Neural cell (in vitro differentiated cells): ENCODE data around the gene TCF4. TPM values are rescaled to one million over a fixed set of nuclear protein-coding genes. Genes with fewer than 3 reads are reported as not detected.

Experiments
- H2AFZ ChIP-seq: fragments of 200-600, 300-800 bp; sonication (generic), shearing (Covaris generic); 2 replicates; pipeline ENCODE4 v1.6.0; 2014; ENCODE audit warnings: low read depth, mild to moderate bottlenecking, antibody characterized with exemption, low read length, moderate library complexity
- H3F3A ChIP-seq: fragments of 200-600 bp; shearing (Covaris generic); 2 replicates; pipeline ENCODE4 v1.6.1; 2016; ENCODE audit warnings: mild to moderate bottlenecking, moderate library complexity, mixed read lengths, antibody characterized with exemption, low read length; ENCODE audit not compliant: insufficient read depth, poor library complexity, severe bottlenecking
- H3K27ac ChIP-seq: fragments of 200-600, 300-800 bp; sonication (generic), shearing (Covaris generic); 2 replicates; pipeline ENCODE4 v1.5.1; 2014; ENCODE audit warnings: mild to moderate bottlenecking, low read length, moderate library complexity
- H3K27me3 ChIP-seq: fragments of 300-800, 200-600 bp; sonication (generic), shearing (Covaris generic); 2 replicates; pipeline ENCODE4 v1.6.0; 2014; ENCODE audit warnings: mild to moderate bottlenecking, low read depth, low read length, moderate library complexity; ENCODE audit not compliant: insufficient read depth
- H3K36me3 ChIP-seq: fragments of 300-800, 200-600 bp; sonication (generic), shearing (Covaris generic); 2 replicates; pipeline ENCODE4 v1.5.1; 2014; ENCODE audit warnings: mild to moderate bottlenecking, antibody characterized with exemption, low read length, moderate library complexity; ENCODE audit not compliant: insufficient read depth
- H3K4me2 ChIP-seq: fragments of 300-800, 200-600 bp; sonication (generic), shearing (Covaris generic); 2 replicates; pipeline ENCODE4 v1.6.0; 2014; ENCODE audit warnings: mild to moderate bottlenecking, low read length
- H3K4me3 ChIP-seq: fragments of 300-800, 200-600 bp; sonication (generic), shearing (Covaris generic); 2 replicates; pipeline ENCODE4 v1.5.1; 2014; ENCODE audit warnings: mild to moderate bottlenecking, low read length, moderate library complexity
- H3K79me2 ChIP-seq: fragments of 200-600 bp; shearing (Covaris generic); replicated peaks from 2 replicates; pipeline ENCODE4 v1.6.0; 2014; ENCODE audit warnings: mild to moderate bottlenecking, low read length, moderate library complexity; ENCODE audit not compliant: insufficient read depth
- H3K9ac ChIP-seq: fragments of 300-800, 200-600 bp; sonication (generic), shearing (Covaris generic); 2 replicates; pipeline ENCODE4 v1.6.1; 2016; ENCODE audit warnings: mild to moderate bottlenecking, low read length, mixed read lengths
- H3K9me2 ChIP-seq: fragments of 200-600 bp; shearing (Covaris generic); 2 replicates; pipeline ENCODE4 v1.6.1; 2016; ENCODE audit warnings: mild to moderate bottlenecking, low read length, mixed read lengths; ENCODE audit not compliant: insufficient read depth
- H3K9me3 ChIP-seq: fragments of 200-600, 300-800 bp; sonication (generic), shearing (Covaris generic); 2 replicates; pipeline ENCODE4 v1.6.1; 2016; ENCODE audit warnings: mild to moderate bottlenecking, mixed run types, low read length, moderate library complexity, mixed read lengths
- H4K20me1 ChIP-seq: fragments of 200-600 bp; shearing (Covaris generic); 2 replicates; pipeline ENCODE4 v1.6.1; 2016; ENCODE audit warnings: mild to moderate bottlenecking, mixed run types; ENCODE audit not compliant: insufficient read depth
- CTCF ChIP-seq: fragments of 450-650 bp; IDR thresholded peaks from 2 replicates; pipeline ENCODE4 v1.5.1; 2014; ENCODE audit warnings: antibody characterized with exemption, mild to moderate bottlenecking, moderate library complexity; ENCODE audit not compliant: poor library complexity, severe bottlenecking
- EP300 ChIP-seq: fragments of 450-650 bp; conservative IDR thresholded peaks from 2 replicates; pipeline ENCODE4 v1.6.1; 2014; ENCODE audit warnings: antibody characterized with exemption, mild to moderate bottlenecking, moderate library complexity; ENCODE audit not compliant: poor library complexity, severe bottlenecking
- EZH2 ChIP-seq: fragments of 200-600, 300-800 bp; shearing (Covaris generic), sonication (generic); IDR thresholded peaks from 2 replicates; pipeline ENCODE4 v1.6.1; 2014; ENCODE audit warnings: antibody characterized with exemption, low read length, borderline replicate concordance, mild to moderate bottlenecking; ENCODE audit not compliant: insufficient read depth, poor library complexity, severe bottlenecking
- MXI1 ChIP-seq: fragments of 450-650 bp; conservative IDR thresholded peaks from 2 replicates; pipeline ENCODE4 v1.6.1; 2014; ENCODE audit warnings: antibody characterized with exemption, mild to moderate bottlenecking; ENCODE audit not compliant: poor library complexity, severe bottlenecking
- POLR2AphosphoS5 ChIP-seq: IDR thresholded peaks from 2 replicates; pipeline ENCODE4 v1.6.1; 2012
- RAD21 ChIP-seq: fragments of 450-650 bp; conservative IDR thresholded peaks from 2 replicates; pipeline ENCODE4 v1.6.1; 2014; ENCODE audit warnings: antibody characterized with exemption, mild to moderate bottlenecking, moderate library complexity
- SMC3 ChIP-seq: fragments of 450-650 bp; conservative IDR thresholded peaks from 2 replicates; pipeline ENCODE4 v1.6.1; 2014; ENCODE audit warnings: antibody characterized with exemption, mild to moderate bottlenecking, moderate library complexity; ENCODE audit not compliant: poor library complexity
- TAF1 ChIP-seq: IDR thresholded peaks from 2 replicates; pipeline ENCODE4 v1.6.1; 2012; ENCODE audit warnings: low read depth
- polyA plus RNA-seq: library from polyadenylated mRNA; depleted of rRNA; stranded (reverse); fragments of >200 nt; gene quantifications from 2 replicates; pipeline ENCODE4 v1.2.3, GENCODE V29; 2014
- TF ChIP-seq, protein P1 (sequence below): IDR thresholded peaks from 2 replicates; pipeline ENCODE4 v1.6.1; 2012; ENCODE audit warnings: borderline replicate concordance

TCF4 gene
- polyA plus RNA-seq, 1 donor from 2014 or later: 7.0 TPM

DNA sequence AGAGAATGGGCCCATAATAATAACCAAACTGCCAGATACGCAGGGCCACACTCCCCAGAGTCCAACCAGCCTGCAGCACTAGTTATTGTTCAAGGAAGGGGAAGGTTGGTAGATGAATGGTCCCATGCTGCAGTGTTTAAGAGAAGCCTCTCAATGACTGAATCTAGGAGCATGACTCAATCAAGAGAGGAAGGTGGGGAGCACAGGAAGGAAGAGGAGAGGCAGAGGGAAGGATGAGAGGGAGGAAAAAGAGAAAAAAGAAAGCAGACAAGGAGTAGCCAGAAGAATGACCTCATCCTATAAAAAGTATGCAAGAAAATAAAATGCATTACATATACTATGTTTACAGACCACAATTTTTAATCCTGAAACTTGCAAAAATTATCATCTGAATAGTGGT is 174.5 kb downstream of the TCF4 start:
- H3K4me2 ChIP-seq: no peak overlapping the region
- TF ChIP-seq POLR2AphosphoS5: no peak
- no peak for TF ChIP-seq EZH2
- no peak for TF ChIP-seq RAD21
- TF ChIP-seq, protein P1, sequence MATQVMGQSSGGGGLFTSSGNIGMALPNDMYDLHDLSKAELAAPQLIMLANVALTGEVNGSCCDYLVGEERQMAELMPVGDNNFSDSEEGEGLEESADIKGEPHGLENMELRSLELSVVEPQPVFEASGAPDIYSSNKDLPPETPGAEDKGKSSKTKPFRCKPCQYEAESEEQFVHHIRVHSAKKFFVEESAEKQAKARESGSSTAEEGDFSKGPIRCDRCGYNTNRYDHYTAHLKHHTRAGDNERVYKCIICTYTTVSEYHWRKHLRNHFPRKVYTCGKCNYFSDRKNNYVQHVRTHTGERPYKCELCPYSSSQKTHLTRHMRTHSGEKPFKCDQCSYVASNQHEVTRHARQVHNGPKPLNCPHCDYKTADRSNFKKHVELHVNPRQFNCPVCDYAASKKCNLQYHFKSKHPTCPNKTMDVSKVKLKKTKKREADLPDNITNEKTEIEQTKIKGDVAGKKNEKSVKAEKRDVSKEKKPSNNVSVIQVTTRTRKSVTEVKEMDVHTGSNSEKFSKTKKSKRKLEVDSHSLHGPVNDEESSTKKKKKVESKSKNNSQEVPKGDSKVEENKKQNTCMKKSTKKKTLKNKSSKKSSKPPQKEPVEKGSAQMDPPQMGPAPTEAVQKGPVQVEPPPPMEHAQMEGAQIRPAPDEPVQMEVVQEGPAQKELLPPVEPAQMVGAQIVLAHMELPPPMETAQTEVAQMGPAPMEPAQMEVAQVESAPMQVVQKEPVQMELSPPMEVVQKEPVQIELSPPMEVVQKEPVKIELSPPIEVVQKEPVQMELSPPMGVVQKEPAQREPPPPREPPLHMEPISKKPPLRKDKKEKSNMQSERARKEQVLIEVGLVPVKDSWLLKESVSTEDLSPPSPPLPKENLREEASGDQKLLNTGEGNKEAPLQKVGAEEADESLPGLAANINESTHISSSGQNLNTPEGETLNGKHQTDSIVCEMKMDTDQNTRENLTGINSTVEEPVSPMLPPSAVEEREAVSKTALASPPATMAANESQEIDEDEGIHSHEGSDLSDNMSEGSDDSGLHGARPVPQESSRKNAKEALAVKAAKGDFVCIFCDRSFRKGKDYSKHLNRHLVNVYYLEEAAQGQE: no peak
- TF ChIP-seq TAF1: no peak
- TF ChIP-seq CTCF: no peak
- no peak for TF ChIP-seq SMC3
- no peak for TF ChIP-seq EP300
- no peak for TF ChIP-seq MXI1
- no peaks in the 10 kb centered on the region for H3K36me3 ChIP-seq
- peaks cover 38% of the 10 kb centered on the region for H3K79me2 ChIP-seq
- no peaks in the 10 kb centered on the region for H3F3A ChIP-seq
- no peak overlapping the region for H2AFZ ChIP-seq
- no peaks in the 10 kb centered on the region for H4K20me1 ChIP-seq
- H3K9me3 ChIP-seq: no peaks in the 10 kb centered on the region
- no peak overlapping the region for H3K27ac ChIP-seq
- no peaks in the 10 kb centered on the region for H3K27me3 ChIP-seq
- no peak overlapping the region for H3K4me3 ChIP-seq
- H3K9me2 ChIP-seq: no peaks in the 10 kb centered on the region
- H3K9ac ChIP-seq: no peak overlapping the region

DNA sequence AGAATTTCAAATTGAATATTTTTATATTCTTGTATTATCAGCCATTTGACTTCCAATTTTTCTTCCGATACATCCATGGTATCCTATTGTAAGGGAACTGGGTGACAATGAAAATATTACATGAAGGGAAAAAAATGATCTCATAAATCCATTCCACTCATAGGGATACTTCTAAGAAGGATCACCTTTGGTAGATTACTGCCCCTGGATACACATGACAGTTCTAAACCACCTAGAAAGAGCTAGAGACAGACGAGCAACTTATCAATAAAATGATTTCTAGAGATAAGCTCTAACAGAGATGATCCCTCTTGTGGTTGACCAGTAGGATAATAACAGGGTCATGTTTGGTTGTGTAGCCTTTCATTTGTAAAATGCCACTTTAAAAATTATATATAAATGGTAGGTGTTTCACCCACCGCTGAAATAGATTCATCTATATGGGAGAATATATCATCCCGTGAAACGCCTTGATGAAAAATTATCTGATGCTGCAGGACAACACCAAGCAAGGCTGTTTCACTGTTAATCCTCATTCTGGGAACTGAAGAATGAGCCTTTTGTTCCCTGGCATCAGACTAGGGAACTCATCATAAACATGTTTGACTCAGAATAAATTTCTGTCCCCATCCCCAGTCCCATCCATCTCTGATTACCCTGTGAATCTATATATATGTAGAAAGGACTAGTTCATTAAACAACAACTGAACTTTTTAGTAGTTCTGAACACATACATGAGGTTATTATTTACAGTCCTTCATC is 180.0 kb downstream of the TCF4 start:
- Histone ChIP-seq H3K9ac (no peak overlapping the region), H4K20me1 (no peaks in the 10 kb centered on the region), H3K9me2 (no peaks in the 10 kb centered on the region), H3K4me2 (no peak overlapping the region), H3K79me2 (peaks cover 12% of the 10 kb centered on the region), H3K27me3 (no peaks in the 10 kb centered on the region), H3K27ac (no peak overlapping the region), H3K9me3 (no peaks in the 10 kb centered on the region), H3F3A (no peaks in the 10 kb centered on the region), H2AFZ (no peak overlapping the region), H3K36me3 (no peaks in the 10 kb centered on the region), H3K4me3 (no peak overlapping the region)
- TF ChIP-seq EZH2: no peak
- TF ChIP-seq CTCF: no peak
- no peak for TF ChIP-seq EP300
- TF ChIP-seq TAF1: no peak
- no peak for TF ChIP-seq MXI1
- TF ChIP-seq SMC3: no peak
